CD1c-positive myeloid dendritic cell (primary cell): ENCODE results near the gene MAPK1.
A peak's percentile ranks its signal among the peaks of the same experiment; 100 is the strongest.
"Not testable (repeated sequence)": the region's sequence is repeated elsewhere in the genome, so short reads cannot be mapped to it uniquely, and the experiment has no call there.

Experiments
- DNase-seq: peaks from one replicate; pipeline ENCODE4 v3.0.0-alpha.2; 2016; ENCODE audit errors: extremely low spot score

MAPK1 gene

DNA sequence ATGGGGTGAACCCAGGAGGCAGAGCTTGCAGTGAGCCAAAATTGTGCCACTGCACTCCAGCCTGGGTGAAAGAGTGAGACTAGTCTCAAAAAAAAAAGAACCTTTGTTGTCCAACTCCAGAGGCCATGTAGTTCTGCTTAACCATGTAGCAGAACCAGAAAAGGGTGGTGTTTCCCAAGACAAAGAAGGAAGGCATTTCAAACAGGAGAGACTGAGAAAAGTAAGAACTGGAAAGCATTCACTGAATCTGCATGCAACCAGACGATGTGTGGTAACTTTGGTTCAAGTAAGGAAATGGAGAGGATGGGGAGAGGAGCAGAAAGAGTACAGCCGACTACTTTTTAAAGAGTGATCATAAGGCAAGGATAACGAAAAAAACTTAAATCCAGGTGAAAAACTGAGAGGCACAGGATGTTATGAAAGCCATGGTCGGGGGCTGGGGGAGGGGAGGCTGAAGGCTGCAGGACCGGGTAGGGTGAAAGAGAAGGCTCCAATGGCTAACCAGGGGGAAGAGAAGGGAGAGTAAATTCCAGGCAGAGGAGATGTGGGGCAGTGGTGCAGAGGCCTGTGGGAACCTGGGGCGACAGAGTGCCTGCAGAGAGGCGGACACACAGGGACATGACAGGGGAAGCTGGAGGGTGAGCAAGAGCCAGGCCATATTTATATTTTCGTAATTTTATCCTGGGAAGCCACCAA lies 48.8 kb downstream of the MAPK1 start:
- peak; percentile 79 for DNase-seq

DNA sequence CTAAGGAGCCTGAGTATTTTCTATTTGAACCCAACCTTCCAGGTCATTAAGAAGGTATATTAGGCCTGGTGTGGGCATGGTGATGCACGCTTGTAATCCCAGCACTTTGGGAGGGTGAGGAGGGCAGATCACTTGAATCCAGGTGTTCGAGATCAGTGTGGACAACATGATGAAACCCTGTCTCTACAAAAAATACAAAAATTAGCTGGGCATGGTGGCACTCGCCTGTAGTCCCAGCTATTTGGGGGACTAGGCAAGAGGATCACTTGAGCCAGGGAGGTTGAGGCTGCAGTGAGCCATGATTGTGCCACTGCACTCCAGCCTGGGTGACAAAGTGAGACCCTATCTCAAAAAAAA lies 50.0 kb downstream of the MAPK1 start:
- DNase-seq = not testable (repeated sequence)

DNA sequence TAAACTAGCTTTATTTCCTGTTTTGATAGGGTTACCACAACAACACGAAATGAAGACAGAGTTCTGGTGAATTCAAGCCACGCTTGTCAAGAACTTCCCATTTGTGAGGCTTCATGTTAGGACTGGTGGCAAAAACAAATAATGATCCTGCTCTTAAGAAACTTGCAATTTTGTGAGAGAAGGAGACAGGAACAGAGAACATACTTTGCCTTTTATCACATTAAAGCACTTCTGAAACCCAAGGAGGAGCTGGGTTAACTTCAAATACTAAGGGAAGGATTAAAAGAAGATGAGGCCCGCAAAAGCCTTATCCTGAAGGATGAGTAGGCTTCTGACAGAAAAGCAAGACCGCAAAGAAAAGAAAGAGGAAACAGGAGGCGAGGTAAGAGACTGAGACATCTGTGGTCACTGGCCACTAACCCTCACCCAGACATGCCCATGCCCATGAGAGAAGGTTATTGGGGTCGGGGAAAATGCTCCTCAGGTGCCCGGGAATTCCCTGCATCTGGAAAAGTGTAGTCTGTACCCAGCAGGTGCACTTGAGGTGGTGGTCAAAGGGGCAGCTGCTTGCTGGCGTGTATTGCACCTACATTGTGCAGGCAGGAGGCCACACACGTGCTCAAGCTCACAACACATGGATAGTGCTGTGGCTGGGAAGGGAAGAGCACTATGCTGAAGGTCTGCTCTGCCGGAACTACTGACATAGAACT lies 50.5 kb downstream of the MAPK1 start:
- peak; percentile 98 for DNase-seq

DNA sequence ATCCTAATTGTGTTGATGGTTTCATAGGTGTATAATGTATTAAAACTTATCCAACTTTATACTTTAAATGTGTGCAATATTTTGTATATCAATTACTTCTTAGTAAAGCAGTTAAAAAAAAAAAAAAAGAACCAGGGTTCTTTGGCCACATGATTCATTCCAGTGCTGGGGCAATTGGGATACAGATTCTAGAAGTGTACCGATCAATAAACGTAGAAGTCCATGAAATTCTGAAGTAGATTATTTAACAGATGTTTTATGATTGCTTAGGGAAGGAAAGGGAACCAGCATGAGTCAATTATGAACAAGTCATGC lies 51.0 kb downstream of the MAPK1 start:
- no peak for DNase-seq

DNA sequence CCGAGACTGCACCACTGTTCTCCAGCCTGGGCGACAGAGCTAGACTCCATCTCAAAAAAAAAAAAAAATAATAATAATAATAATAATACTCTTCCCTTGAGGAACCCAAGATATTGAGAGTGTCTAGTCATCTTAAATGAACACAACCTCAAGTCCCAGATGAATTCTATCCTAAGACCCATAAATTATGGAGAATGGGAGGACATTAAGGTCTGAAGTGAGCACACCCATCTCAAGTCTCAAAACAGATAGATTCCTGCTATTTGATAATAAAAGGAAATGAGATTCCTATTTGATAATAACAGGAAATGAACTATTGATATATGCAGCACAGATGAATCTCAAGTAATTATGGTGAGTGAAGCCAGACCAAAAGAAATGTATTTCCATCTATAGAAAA lies 51.5 kb downstream of the MAPK1 start:
- DNase-seq = peak; percentile 31

DNA sequence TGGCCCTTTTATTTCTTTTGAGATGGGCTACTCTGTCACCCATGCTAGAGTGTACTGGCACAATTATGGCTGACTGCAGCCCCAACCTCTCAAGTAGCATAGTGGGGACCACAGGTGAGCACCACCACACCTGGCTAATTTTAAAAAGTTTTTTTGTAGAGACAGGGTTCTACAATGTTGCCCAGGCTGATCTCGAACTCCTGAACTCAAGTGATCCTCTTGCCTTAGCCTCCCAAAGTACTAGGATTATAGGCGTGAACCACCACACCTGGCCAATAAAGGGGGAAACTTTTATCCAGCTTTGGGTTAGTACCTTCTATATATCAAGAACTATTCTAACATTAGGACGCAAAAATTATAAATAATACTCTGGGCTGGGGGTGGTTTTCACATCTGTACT lies 52.1 kb downstream of the MAPK1 start:
- DNase-seq = no peak

DNA sequence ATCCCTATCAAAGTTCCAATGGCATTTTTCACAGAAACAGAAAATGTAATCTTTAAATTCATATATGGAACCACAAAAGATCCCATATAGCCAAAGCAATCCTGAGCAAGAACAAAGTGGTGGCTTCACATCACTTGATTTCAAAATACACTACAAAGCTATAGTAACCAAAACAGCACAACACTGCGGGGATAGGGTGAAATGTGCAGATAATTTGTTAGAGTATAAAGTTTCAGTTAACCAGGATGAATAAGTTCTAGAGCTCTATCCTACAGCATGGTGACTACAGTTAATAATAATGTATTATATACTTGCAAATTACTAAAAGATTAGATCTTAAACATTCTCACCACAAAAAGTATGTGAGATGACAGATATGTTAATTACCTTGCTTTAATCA lies 55.5 kb downstream of the MAPK1 start:
- DNase-seq = no peak

DNA sequence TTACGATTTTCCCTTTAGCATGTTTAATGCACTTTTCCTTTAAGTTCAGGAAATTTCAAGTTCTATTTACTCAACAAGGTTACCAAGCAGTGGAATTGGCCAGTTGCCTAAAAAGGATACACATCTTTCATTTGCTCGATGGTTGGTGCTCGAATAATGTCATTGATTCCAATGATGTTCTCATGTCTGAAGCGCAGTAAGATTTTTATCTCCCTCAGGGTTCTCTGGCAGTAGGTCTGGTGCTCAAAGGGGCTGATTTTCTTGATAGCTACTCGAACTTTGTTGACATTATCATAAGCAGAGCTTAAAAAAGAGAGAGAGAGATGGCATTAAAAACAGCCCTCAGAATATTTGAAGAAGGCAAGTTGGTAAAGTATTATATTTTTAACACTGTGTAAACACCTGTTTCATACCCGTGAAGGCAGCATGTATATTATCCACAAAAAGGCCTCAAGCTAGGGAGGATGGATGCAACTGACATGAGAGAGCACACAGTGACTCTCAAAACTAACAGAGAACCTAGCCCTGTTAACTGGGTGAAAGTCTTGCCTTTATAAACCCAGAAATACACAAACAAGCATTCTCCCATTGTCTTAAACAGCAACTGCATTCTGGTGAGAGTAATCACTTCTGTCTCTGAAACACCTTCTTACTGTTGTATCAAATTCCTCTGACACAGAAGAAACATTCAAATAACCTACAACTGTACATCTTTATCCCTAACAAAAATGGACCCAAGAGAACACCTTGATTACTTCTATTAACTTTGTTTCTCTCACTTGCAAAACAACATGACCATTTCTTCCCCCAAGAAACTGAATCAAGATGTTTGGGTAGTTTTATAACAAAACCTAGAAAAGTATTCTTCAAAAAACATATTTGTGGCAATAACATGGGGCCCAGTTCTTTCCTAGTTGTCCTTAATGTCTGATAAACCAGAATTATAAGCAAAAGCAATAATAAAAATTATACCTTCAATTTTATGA lies 59.6 kb downstream of the MAPK1 start:
- no peak for DNase-seq

DNA sequence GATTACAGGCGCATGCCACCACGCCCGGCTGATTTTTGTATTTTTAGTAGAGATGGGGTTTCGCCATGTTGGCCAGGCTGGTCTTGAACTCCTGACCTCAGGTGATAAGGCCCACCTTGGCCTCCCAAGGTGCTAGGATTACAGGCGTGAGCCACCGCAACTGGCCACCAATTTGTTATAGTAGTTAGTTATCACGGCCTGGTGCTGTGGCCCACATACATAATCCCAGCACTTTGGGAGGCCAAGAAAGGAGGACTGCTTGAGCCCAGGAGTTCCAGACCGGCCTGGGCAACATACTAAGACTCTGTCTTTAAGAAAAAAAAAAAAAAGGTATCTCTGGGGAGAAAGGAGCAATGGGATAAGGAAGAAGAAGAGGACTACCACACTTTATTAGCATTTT lies 62.1 kb downstream of the MAPK1 start:
- DNase-seq = not testable (repeated sequence)

DNA sequence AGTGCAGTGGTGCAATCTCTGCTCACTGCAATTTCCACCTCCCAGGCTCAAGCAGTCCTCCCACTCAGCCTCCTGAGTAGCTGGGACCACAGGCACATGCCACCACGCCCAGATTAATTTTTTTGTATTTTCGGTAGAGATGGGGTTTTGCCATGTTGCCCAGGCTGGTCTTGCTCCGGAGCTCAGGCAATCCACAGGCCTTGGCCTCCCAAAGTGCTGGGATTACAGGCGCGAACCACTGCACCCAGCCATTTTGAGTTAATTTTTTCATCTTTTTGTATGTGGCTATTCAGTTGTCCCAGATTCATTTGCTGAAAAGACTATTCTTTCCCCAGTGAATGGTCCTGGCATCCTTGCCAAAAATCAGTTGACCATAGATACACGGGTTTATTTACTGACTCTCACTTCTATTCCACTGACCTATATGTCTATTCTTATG lies 63.6 kb downstream of the MAPK1 start:
- DNase-seq = peak; percentile 34

DNA sequence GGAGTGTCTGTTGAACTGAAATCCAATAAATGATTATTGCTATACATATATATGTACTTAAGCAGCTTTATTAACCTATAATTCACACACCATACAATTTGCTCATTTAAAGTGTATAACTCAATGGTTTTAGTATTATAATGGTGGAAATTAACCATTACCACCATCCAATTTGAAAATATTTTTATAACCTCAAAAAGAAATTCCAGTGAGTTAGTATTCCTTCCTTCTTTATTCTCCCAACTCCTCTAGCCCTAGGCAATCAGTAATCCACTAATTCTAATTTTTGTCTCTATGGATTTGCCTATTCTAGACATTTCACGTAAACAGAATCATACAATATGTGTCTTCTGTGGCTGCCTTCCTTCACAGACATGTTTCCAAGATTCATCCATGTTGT lies 64.8 kb downstream of the MAPK1 start:
- no peak for DNase-seq

DNA sequence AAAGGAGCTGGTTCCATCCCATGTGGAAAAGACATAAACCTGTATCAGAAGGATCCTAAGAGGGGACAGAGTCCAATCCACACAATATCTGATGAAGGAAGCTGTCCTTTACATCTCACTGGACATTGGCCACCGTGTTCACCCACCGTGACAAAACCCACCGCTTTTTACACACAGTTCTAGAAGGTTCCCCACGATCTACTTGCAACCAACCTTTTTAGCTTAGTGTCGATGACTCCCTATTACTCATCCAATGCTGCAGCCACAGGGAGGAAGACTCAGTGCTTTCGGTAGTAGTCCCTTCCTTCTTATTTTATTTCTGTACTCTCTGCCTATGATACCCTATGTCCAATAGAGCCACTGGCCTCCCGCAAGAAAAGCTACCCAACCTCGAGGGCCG lies 65.4 kb downstream of the MAPK1 start:
- peak; percentile 46 for DNase-seq

DNA sequence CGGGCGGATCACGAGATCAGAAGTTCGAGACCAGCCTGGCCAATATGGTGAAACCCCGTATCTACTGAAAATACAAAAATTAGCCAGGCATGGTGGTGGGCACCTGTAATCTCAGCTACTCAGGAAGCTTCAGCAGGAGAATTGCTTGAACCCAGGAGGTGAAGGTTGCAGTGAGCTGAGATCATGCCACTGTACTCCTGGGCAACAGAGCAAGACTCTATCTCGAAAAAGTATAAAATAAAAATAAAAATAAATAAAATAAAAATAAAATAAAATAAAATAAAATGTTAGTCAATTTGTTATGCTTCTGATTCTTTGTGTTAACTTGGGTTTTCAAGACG lies 66.2 kb downstream of the MAPK1 start:
- not testable (repeated sequence) for DNase-seq

DNA sequence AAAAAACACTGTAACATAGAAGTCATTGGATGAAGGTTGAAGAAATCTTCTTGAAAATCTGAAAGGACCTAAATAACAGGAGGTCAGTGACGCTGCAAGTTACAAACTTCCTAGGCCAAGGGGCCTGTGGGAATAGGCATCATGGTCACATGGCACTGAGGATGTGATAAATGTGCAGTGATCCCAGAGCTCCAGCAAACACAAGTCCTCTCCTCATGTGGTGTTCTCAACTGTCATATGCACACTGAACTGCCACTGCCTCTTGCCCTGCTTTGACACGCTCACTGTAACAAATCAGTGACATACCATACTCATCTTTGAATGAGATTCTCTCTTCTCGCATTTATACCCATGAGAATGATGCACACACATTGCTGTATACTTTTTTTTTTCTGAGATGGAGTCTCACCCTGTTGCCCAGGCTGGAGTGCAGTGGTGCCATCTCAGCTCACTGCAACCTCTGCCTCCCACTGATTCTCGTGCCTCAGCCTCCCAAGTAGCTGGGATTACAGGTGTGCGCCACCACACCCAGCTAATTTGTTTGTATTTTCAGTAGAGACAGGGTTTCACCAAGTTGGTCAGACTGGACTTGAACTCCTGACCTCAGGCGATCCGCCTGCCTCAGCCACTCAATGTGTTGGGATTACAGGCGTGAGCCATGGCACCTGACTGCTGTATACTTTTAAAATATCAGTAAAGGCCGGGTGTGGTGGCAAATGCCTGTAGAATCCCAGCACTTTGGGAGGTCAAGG lies 66.7 kb downstream of the MAPK1 start:
- no peak for DNase-seq

DNA sequence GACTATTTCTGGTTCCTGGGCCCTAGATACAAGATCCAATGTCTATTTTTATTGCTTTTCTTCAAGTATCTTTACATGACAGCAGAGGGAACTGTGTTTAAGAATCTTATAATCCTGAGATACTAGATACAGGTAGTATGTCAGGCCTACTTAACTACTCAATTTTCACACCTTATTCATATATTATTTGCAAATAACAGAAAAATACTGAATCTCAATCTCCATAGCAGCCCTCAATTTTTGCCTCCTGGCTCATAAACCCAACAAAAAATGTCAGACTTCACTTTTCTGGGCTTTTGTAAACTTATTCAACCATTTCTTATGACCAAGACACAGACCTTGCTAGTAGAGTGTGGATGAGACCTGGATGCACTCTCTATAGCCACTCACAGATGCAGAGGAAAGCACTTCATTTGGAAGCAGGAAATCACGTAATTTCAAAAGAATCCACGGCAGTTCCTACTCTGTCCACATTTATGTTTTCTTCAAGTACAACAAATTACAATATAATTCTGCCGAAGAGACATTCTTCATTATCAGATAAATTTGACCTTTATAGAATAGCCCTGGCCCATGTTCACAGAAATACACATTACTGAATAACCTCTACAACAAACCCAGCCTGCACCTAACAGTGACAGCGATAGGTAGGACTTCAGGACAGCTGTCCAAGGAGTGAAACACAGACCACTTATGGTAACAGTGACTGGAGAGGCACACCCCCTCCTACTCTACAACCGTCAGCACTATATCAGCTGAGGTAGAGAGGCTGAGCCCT lies 69.8 kb downstream of the MAPK1 start:
- DNase-seq = no peak

DNA sequence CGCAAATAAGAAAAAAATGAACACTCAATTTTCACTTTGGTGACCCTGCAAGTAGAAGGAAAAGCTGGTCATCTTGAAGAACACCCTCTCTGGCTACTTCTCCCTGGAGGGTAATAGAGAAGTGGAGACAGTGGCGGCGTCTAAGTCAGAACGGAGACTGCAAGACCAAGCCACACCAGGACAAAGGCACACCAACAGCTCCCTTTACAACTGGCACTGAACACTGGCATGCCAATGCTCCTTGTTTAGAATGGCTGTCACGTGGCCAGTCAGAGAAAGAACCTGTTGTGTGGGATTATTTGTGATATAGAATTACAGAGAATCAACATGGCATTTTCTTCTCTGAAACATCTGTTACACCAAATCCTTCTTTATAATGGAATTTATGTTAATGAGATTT lies 70.6 kb downstream of the MAPK1 start:
- peak; percentile 57 for DNase-seq

DNA sequence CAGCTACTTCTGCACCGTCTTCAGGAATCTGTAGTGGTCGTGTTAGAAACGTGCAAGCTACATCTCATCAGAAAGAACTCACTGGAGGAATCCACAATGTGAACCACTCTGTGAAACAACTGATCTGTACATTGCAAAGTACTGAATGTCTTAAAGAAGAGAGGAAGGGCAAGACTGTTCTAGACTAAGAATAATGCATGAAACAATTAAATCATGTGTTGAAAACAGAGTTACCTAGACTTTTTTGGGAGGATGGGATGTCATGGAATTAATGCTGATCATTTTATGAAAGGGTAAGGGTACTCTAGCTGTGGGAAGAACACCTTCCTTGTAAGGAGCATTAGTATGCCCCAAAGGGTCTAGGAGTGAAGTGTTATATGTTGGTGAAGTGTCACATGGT lies 71.2 kb downstream of the MAPK1 start:
- DNase-seq = no peak

DNA sequence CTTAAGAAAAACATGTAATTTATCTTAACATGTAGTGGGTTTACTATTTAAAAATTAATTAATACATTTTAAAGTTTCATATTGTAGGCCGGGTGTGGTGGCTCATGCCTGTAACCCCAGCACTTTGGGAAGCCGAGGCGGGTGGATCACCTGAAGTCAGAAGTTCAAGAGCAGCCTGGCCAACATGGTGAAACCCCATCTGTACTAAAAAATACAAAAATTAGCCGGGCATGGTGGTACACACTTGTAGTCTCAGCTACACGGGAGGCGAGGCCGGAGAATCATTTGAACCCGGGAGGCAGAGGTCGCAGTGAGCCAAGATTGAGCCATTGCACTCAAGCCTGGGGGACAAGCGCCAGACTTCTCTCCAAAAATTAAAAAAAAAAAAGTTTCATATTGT lies 73.7 kb downstream of the MAPK1 start:
- not testable (repeated sequence) for DNase-seq

DNA sequence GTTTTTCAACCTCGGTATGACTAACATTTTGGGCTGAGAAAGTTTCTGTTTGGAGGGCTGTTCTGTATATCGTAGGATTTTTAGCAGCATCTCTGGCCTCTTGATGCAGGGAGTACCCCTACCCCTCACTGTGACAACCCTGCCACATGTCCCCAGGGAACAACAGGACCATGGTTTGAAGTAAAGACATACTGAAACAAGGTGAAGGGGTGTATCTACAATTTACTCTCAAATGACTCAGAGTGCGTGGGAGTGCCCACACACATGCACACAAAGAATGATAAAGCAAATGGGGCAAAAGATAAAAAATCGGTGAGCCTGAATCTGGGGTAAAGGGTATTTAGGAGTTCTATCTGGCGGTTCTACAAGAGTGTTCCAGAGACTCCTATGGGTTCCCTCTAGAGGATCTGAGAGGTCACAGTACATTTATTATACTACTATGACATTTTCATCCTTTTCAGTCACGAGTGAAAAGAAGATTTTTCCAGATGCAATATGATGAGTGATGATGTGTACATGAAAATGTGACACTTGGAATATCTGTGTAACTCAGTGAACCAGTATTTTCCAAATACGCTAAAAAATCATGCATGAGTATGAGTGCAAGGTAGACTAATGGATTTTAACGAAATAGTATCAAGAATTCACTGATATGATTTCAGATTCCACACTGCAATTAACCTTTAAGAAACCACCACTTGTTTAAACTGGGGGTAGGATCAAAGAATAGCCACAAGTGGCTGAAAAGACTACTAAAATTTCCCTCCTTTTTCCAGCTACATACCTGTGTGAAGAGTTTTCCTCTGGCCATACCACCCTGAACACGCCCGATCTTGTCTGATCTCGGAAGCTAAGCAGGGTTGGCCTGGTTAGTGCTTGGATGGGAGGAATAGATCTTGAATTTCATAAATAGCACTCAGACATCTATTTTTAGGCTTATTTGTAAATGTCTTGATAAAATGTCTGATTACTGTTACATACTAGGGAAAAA lies 75.5 kb downstream of the MAPK1 start:
- peak; percentile 31 for DNase-seq
